GM18907 (cell line): ENCODE data around the gene CDCA4.

ENCODE experiments used
- ATAC-seq: cut with Tn5 transposase; IDR thresholded peaks from one replicate; pipeline ENCODE4 v1.9.1; 2021; ENCODE audit warnings: mild to moderate bottlenecking, moderate library complexity; ENCODE audit not compliant: unreplicated experiment

Gene CDCA4

GRCh38 chr14:105015242-105015641 is 5.6 kb downstream of the CDCA4 start:
- no peak for ATAC-seq

GRCh38 chr14:105014631-105015030 is 6.3 kb downstream of the CDCA4 start:
- ATAC-seq: no peak

- no peak for ATAC-seq
Measured at GRCh38 chr14:105014032-105014431, 6.9 kb downstream of the CDCA4 start.

GRCh38 chr14:105013150-105013785 is 7.6 kb downstream of the CDCA4 start:
- no peak for ATAC-seq

GRCh38 chr14:105012171-105012985 is 8.5 kb downstream of the CDCA4 start:
- ATAC-seq: no peak

- no peak for ATAC-seq
Measured at GRCh38 chr14:105011312-105011990, 9.4 kb downstream of the CDCA4 start.

GRCh38 chr14:105010891-105011291 is 10.0 kb downstream of the CDCA4 start:
- ATAC-seq: no peak

- ATAC-seq: no peak
Measured at GRCh38 chr14:105010106-105010505, 10.8 kb downstream of the CDCA4 start.

- no peak for ATAC-seq
Measured at GRCh38 chr14:105007593-105008264, 13.2 kb downstream of the CDCA4 start.

GRCh38 chr14:105006831-105007592 is 13.9 kb downstream of the CDCA4 start:
- ATAC-seq: no peak

GRCh38 chr14:105005929-105006830 is 14.7 kb downstream of the CDCA4 start:
- no peak for ATAC-seq

GRCh38 chr14:105005329-105005928 is 15.5 kb downstream of the CDCA4 start:
- no peak for ATAC-seq

GRCh38 chr14:104999361-104999760 is 21.5 kb downstream of the CDCA4 start:
- no peak for ATAC-seq

- ATAC-seq: no peak
Measured at GRCh38 chr14:104998801-104999200, 22.1 kb downstream of the CDCA4 start.

- ATAC-seq: no peak
Measured at GRCh38 chr14:104996483-104996882, 24.4 kb downstream of the CDCA4 start.

- ATAC-seq: no peak
Measured at GRCh38 chr14:104996032-104996431, 24.9 kb downstream of the CDCA4 start.

GRCh38 chr14:104994978-104995377 is 25.9 kb downstream of the CDCA4 start:
- ATAC-seq: no peak

GRCh38 chr14:104993808-104994591 is 26.9 kb downstream of the CDCA4 start:
- ATAC-seq: no peak
